HG02798 (cell line): ENCODE data around the gene WAPL.

Experiments used
- ATAC-seq: cut with Tn5 transposase; IDR thresholded peaks from one replicate; pipeline ENCODE4 v1.9.1; 2021; ENCODE audit warnings: mild to moderate bottlenecking; ENCODE audit not compliant: unreplicated experiment, poor library complexity

Gene WAPL

DNA sequence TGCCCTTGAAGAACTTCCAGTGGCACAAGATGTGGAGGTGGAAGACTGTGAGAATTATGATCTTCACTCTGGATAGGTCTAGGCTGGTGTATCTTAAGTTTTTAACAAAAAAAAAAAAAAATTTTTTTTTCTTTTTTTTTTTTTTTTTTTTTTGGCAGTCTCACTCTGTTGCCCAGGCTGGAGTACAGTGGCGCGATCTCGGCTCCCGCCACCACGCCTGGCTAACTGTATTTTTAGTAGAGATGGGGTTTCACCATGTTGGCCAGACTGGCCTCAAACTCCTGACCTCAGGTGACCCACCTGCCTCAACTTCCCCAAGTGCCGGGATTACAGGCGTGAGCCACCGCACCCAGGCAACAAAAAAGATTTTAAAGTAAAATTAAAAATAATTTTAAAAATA, 37.9 kb downstream of the WAPL start:
- no peak for ATAC-seq

DNA sequence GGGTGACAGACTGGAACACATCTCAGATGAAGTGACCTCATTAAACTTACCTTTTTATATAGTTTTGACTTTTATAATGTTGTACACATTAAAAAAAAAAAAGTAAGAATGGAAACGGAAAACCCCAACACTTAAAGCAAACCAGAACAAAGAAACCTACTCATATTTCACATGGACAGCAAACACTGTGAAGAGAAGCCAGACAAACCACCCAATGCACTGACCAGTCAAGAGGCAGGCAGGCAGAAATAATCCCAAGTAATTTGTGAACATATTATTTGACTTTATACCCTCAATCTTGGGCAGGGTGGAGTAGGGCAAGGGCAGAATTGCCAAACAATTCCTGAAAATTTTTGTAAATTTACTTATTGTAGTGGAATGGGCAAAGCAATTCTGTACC, 39.8 kb downstream of the WAPL start:
- ATAC-seq, result no peak

DNA sequence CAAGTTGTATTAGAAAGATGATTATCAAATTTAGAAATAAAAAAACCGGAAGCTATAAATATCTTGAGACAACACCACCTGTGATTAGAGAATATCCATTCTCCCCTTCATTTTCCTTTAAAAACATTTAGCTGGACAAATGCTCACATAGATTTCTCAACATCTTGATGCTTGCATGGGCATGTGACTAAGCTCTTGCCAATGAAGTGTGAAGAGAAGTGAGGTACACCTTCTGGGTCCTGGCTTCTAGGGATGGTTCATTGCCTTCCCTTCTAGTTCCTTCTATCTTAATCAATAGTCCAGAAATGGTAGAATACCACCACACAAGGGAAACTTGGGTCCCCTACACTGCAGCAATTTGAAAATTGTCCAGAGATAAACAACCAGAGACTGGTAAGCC, 41.0 kb downstream of the WAPL start:
- ATAC-seq, result no peak

DNA sequence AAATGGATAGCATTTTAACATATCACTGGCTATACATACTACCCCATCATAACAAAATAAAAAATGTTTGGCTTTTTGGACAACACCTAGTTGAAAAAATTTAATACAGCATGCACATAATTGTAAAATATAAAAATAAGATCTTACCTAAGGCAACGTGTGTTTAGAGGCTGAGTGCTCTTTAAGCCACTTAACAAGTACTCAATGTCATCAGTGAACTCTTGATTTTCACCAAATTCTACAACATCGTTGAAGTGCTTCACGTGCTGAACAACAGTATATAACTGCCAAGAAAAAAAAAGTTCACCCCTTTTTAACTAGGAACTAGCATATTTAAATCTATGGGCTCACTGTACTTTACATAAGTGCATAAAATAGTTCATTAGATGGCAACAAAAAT, 49.5 kb downstream of the WAPL start:
- ATAC-seq, result no peak

DNA sequence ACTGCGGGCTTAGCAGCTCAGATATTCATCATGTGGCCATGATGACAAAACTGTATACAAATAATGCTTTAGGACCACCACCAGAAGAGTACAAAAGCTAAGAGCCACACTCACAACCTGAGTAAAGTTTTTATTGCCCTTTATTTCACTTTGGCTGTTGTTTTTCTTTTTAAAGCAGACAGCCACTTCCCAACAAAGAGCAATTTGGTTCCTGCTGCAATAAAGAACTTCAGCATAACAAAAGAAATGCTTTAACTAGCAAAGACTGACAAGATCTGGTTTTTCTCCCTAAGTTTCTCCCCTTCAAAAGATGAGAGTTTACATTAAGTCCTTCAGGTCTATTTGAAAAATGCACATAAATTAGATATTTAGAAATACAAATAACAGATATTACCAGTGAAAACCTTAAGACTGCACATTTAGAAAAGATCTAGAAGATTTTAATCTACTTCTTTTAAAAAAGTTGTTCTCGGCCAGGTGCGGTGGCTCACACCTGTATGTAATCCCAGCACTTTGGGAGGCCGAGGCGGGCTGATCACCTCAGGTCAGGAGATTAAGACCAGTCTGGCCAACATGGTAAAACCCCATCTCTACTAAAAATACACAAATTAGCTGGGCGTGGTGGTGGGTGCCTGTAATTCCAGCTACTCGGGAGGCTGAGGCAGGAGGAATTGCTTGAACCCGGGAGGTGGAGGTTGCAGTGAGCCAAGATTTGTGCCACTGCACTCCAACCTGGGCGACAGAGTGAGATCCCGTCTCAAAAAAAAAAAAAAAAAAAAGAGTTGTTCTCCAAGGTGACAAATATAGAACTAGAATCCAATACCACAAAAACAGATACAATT, 59.4 kb downstream of the WAPL start:
- ATAC-seq, result no peak

DNA sequence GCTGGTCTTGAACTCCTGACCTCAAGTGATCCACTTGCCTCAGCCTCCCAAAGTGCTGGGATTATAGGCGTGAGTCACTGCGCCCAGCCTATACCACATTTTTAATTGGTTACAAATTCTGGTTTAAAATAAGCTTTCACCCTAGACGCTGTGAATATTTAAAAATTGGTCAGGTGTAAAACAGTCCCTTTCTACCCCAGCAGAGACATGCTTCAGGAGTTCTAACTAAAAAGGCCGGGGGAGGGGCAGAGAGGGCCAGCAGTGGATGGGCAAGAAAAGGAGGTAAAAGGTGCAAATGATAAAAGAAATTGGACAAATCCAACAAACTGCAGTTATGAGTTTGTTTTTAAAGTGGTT, 70.0 kb downstream of the WAPL start:
- ATAC-seq, result no peak

DNA sequence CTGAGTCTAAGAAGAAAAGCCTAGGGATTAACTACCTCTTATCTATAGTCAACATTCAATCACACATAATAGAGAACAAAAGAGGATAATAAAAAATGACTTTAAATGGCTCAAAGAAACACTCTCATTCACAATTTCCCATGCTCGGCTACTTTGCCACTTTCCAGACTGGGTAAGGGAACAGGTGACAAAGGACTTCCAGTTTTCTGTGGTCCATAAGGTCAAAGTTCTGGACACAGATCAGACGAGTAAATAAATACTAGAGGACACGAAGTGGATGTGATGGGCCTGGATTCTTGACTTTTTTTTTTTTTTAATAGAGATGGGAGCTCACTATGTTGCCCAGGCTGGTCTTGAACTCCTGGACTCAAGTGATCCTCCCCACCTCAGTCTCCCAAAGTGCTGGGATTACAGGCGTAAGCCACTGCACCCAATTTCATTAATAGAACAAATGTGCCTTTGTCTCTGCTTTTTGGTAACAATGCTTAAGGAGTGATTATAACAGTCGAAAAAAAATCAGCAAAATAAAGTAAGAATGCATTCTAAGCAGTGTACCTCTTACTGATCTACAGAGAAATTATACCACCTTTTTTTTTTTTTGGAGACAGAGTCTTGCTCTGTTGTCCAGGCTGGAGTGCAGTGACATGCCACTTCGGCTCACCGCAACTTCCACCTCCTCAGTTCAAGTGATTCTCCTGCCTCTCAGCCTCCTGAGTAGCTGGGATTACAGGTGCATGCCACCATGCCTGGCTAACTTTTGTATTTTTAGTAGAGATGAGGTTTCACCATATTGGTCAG, 70.6 kb downstream of the WAPL start:
- ATAC-seq, result no peak

DNA sequence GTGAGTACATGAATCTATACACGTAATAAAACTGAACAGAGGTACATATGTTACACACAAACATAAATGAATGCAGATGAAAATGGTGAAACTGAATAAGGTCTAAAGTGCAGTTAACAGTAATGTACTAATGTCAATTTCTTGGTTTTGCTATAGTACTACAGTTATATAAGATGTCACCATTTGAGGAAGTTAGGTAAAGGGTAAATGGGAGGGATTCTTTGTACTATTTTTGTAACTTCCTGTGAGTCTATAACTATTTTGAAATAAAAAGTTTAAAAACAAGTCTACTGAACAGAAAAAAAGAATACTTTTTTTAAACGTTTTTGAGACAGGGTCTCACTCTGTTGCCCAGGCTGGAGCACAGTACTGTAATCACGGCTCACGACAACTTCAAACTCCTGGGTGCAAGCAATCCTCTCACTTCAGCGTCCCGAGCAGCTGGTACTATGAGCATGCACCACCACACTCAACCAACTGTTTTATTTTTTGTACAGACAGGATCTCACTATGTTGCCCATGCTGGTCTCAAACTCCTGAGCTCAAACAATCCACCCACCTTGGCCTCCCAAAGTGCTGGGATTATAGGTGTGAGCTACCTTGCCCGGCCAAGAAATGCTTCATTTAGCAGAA, 71.5 kb downstream of the WAPL start:
- ATAC-seq, result no peak

DNA sequence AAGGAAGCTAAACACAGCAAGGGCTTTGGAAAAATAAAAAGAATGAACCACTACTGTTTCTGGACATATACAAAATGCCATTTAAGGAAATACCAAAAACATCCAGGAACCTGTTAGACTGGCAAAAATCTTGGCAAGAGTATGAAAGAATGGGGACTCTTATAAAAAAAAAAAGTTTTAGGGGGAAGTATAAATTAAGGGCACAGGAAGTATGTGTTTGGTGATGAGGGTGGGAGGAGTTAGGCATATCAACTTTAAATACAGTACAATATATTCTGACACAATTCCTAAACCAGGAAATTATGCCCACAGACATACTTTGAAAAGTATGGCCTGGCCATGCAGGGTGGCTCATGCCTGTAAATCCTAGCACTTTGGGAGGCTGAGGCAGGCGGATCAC, 74.2 kb downstream of the WAPL start:
- ATAC-seq, result no peak

DNA sequence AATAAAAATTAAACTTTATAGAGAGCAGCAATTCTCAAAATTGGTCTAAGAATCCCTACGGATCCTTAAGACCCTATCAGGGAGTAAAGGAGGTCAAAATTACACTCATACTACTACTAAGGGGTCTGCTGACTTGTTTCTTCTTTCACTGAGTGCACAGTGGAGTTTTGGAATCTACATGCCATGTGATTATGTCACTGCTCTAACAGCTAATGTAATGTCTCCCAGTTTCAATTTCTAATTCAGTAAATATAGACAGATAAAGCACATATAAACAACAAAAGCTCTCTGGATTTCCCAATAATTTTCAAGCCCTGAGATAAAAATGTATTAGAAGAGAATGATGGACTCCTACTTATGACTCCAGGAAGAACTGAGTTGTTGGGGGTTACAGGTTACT, 74.6 kb downstream of the WAPL start:
- ATAC-seq, result no peak

DNA sequence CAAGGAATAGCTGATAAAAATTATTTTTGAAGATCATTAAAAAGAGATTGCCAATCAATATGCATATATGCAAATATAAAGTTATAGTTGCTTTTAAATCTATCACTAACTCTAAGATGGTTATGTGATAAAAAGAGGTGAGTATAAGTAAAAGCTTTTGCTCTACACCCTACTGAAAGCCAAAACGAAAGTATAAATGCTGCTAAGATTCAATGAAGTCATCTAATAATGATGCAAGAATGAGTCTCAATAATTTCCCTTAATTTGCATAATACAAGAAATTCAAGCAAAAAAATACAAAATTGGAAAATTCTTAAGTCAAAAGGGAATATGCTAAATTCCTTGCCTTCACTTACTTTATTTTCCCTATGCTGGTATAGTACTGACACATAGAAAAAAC, 75.2 kb downstream of the WAPL start:
- no peak for ATAC-seq

DNA sequence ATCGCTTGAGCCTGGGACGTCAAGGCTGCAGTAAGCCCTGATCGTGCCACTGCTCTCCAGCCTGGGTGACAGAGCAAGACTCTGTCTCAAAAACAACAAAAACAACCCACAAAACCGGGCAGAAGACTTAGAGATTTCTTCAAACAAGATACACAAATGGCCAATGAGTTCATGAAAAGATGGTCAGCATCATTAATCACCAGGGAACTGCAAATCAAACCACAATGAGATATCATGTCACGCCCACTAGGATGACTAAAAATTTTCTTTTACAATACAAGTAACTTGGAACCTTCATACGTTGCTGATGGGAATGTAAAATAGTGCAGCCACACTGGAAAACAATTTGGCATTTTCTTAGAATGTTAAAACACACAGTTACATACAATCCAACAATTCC, 77.7 kb downstream of the WAPL start:
- no peak for ATAC-seq

DNA sequence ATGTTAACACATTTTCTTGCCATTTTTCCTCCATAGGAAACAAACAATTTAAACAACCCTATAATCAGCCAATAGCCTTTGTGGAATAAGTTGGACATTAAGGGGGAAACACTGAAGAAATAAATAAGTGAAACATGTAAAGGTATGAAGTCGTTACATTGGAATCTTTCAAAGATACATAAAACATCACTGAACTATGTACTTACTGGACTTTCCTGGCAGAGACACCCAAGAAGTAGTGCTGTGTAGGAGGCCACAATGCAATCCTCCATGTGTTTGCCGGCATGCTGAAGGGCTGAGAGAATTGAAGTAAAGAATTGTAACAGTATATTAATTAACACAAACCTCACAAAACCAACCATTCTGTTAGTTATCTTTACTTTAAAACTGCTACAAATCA, 78.5 kb downstream of the WAPL start:
- no peak for ATAC-seq

DNA sequence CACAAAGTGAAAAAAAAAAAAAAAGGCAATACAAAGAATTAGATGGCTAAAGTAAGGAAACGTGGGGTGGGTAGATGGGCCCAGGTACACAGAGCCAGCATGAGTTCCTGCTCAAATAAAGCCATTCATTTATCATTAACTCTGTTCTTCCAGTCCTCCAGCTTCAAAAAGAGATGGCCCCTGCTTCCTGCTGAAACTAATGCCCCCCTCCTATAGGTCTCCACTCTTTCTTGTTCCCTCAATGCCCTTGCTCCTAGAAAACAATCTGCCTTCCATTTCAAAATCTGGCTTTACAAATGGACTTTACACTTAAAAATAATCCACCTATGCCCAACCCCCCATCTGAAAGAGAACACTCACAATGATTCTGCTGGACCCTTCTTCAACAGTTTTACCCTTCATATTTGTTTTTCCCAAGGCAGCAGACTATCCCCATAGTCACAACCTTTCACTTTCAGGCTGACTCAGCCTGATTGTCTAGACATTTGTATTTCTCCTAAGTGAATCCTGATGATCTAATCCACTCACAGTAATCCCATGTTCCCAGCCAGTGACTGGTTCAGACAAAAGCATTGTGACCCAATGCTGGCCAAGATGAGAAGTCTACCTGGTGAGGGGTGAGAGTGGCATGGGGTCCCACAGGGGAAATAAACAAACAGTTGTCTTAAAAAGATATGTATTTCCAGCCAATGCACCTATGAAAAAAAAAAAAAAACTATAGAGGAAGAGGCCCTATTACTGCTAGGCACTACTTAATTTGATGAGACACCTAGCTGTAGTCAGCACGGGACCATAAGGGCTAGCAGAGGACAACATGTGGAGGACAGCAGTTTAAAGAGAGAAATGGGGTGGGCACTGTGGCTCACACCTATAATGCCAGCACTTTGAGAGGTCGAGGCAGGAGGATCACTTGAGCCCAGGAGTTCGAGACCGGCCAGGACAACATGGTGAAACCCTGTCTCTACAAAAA, 80.4 kb downstream of the WAPL start:
- ATAC-seq, result no peak

DNA sequence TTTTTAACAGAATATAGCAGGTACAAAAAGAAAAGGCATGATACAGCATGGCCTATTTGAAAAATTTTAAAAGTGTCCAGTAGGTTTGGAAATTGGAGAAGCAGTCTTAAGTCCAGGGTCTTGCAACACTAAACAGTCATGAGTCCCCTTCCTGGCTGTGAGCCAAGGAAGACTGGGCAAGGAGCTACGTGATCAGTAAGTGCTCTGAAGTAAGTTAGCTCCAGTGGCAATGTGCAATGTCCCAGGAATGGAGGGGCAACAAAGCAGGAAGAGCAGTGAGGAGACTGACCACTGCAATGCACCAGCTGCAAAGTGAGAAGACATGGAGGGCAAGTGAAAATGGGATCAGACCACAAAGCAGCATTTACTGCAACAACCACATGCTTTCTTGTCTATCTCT, 82.0 kb downstream of the WAPL start:
- no peak for ATAC-seq

DNA sequence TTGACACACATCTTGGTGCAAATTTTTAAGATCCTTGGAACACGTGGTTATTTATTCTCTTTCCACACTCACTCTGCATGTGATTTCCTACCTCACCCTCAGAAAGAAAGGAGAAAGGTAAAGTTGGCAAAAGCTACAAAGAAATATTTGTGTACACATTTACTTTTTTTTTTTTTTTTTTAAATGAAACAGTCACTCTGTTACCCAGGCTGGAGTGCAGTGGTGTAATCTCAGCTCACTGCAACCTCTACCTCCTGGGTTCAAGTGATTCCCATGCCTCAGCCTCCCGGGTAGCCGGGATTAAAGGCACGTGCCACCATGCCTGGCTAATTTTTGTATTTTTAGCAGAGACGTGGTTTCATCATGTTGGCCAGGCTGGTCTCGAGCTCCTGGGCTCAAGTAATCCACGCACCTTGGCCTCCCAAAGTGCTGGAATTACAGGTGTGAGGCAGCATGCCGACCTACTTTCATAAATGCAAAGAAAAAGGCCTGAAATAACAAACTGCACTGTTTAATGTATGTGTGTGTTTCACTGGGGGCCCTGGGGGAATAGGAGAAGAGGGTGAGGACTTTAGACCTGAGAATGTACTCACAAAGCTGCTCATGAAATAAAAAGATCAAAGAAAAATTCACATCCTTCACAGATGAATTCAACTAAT, 83.4 kb downstream of the WAPL start:
- ATAC-seq, result no peak

DNA sequence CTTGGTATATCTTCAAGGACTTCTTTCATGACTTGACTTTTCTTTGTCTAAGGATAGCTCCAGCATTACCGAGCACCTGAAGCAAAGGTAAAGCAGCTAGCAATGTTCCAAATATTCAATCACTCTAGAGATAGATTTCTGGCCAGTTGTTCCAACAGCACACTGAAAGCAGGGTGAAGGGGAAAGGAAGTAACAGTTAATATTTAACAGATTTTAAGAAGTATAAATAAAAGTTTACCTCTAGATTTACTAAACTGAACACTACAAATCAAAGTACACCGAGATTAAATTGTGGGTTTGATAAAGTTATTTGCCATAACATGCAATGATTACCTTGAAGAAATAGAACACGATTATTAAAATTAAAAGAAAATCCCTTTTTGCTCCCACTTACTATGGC, 84.1 kb downstream of the WAPL start:
- no peak for ATAC-seq

DNA sequence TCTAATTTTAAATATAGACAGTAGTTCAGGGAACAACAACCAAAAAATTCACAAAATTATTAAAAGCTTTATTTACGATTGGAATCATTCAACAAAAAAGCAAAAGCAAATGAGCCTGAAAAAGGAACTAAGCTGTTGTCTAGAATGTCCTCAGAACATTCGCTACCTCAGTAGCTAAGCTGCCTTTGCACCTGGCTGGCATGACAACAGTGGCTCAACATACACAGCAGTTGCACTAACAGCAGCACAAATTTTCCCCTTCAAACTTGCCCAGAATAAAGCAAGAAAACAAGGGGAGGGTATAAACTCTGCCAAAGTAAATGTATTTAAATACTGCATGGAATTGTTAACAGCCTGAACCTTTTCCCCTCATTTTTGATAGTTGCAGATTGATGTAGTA, 84.6 kb downstream of the WAPL start:
- ATAC-seq, result no peak

DNA sequence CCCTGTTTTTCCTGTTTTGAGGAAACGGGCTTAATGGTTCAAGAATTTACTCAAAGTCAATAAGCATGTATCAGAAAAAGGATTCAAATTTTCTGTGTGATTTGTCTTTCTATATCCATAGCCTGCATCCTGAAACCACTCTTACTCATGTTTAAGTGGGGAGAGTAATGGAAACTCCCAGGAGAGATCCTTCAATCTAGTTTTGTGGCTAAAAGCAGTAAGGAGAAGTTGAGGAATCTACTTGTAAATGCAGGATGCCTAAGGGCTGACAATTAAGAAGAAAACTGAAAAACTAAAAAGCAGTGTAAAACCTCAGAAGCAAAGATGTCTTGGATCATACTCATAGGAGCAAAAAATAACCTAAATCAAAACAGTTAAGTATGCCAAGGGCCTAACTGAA, 86.9 kb downstream of the WAPL start:
- ATAC-seq, result no peak

DNA sequence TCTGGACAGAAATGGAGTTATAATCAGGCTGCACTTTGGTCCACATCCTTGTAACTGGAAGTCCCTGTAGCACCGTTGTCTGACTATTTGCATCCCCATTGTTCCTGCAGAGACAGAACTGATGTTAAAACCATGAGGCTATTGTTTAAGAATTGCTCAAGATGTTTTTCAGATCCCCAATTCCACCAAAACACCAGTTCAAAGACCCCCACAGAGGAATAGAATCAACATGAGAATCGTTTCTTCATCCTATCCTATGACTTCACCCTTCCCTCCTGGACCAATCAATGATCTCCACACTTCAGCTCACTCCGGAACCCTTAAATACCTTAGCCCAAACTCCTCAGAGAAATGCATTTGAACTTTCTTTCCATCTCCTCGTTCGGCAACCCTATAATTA, 97.9 kb downstream of the WAPL start:
- no peak for ATAC-seq
